Astrocyte of the cerebellum (primary cell): ENCODE measurements around the gene HOXD12.

Experiments used
- DNase-seq: peaks from one replicate; pipeline ENCODE4 v3.0.0-alpha.2; 2011; ENCODE audit warnings: low read depth
- H3K4me3 ChIP-seq: 2 replicates; pipeline ENCODE4 v1.5.1; 2011; ENCODE audit warnings: mild to moderate bottlenecking, low read depth, low read length, moderate library complexity
- in situ Hi-C: cut with HindIII; loops from 2 replicates; pipeline ENCODE4 v1.10.0; 2017; ENCODE audit warnings: low sequenced_read_pairs
- TF ChIP-seq, protein P1 (sequence below): IDR thresholded peaks from 2 replicates; pipeline ENCODE4 v1.5.1; 2012; ENCODE audit warnings: low read length, low read depth, moderate library complexity, mild to moderate bottlenecking; ENCODE audit errors: missing control alignments

HOXD12 gene

DNA sequence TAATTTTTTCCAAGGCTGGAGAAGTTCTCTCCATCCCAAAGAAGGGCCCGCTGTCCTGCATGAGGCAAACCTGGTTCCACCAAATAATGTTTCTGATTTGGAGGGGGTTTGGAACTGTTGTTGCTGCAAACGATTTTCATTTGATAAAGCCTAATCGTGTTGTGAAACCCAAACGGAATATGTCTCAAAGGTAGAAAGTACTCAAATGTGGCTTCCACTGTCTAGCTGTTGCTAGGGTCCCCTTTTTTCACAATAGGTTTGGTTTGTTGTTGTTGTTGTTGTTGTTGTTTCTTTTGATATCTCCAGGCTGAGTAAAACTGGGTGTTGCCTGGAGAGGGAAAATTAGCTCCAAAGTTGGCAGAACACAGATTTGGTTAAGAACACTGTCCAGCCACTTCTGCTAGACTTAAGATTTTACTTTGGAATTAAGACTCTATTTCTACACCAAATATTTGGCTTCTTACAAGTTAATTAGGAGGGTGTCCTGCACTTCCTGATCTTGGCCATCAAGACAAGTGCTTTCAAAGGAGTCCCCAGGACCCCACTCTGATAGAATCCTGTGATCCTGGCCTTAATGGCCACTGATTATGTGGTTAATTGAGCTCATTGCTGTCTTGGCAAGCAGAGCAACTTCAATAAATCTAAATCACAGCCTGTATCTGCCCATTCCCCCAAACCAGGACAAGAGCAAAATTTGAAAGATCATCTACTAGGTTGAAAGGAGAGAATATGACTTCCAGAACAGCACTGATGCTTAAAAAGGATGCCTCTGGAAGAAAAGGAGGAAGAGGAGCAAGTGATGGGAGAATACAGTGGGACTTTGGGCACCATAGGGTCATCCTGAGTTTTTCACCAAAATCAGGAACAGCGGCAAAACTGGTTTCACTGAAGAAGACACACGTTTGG, 10.4 kb upstream of the HOXD12 start:
- H3K4me3 ChIP-seq: no peak overlapping the region
- DNase-seq: no peak
- in situ Hi-C loops: loop anchor here (25.0 kb wide), 1 partner anchor 1177 kb away; no protein-coding TSS in a partner anchor
- TF ChIP-seq, protein P1, sequence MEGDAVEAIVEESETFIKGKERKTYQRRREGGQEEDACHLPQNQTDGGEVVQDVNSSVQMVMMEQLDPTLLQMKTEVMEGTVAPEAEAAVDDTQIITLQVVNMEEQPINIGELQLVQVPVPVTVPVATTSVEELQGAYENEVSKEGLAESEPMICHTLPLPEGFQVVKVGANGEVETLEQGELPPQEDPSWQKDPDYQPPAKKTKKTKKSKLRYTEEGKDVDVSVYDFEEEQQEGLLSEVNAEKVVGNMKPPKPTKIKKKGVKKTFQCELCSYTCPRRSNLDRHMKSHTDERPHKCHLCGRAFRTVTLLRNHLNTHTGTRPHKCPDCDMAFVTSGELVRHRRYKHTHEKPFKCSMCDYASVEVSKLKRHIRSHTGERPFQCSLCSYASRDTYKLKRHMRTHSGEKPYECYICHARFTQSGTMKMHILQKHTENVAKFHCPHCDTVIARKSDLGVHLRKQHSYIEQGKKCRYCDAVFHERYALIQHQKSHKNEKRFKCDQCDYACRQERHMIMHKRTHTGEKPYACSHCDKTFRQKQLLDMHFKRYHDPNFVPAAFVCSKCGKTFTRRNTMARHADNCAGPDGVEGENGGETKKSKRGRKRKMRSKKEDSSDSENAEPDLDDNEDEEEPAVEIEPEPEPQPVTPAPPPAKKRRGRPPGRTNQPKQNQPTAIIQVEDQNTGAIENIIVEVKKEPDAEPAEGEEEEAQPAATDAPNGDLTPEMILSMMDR: no peak

DNA sequence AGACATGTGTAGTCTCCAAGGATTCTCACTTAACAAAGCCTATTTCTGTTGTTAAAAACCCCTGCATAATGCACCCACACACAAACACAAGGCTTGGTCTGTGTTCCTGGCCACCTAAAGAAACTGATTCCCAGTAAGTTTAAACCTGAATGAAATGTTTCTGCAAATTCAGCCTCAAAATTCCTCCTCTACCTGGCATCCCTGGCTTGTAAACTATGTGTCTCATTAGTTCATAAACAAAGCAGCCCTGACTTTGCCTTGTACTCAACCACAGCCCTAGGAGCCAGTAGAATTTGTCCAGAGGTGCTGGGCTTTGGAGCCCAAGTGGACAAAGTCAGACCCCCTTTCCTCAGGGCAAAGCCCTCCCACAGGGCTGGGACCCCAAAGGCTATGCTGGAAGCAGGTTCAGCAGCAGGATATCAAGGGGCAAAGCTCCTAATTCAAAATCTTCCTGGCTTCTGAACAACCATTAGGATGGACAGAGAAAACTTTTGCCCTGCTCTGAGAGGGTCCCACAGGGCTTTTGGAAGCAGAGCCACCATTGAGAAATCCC, 9.7 kb upstream of the HOXD12 start:
- no peak overlapping the region for H3K4me3 ChIP-seq
- in situ Hi-C loops: loop anchor here (5.0 to 25.0 kb wide), 2 partner anchors 718 to 1178 kb away; no protein-coding TSS in a partner anchor
- no peak for DNase-seq
- TF ChIP-seq, protein P1: no peak

DNA sequence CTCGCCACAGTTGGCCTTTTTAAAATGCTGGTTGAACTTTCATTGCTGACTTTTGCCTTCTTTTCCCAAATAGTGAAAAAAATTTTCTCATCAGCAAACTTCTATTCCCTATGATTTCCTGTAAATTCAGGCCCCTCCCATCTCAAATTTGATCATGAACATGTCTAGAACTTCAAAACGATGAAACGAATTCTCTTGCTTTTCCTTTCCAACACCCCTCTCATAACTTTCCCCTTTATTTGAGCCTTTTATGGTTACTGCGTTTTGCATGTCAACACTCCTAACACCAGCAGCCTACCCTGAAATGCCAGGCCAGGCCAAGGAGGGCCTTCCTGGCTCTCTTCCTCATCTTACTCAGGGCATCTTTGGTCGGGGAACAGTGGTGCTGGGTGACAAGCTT, 8.7 kb upstream of the HOXD12 start:
- in situ Hi-C loops: loop anchor here (5.0 to 25.0 kb wide), 2 partner anchors 719 to 1179 kb away; no protein-coding TSS in a partner anchor
- TF ChIP-seq, protein P1: no peak
- no peak for DNase-seq
- no peak overlapping the region for H3K4me3 ChIP-seq

DNA sequence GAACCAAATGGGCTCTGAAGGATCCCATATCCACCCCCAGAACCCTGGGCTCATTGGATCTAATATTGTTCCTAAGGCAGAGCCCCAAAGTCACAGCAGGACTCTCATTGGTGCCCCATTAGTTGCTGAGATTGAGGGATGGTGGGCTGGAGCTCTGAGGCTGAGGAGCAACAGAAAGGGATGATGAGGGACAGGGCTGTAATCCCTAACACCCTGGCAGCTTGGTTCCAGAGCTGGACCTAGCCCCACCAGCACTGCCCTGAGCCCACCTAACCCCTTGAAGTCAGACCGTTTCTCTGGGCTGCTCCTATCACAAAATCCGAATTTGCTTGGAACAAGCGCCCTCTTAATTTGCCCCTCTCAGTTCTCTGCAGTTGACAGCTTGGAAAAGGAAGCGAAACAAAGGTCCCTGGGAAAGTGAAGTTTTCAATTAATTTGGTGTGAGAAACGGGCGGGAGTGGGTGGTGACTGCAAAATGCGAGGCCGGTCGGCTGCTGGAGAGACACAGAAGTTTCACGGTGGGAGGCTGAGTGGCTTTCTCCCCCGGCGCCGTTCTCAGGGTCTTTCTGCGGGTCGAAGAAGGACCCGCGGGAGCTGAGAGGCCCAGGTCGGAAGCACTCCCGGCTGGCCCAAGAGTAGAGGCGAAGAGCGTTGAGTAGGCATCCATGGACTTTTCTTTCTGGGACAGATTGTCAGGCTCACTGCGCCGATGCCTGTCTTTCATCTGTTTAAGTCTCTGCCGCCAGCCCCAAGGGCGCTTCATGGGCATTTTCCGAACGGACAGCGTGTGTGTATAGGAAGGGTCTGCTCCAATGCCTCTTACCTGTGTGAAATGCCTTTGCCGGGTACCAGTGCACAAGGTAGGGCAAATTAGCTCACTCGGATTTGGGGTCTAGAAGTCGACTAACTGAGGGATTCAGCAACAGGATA, 8.0 kb upstream of the HOXD12 start:
- TF ChIP-seq, protein P1: no peak
- no peak overlapping the region for H3K4me3 ChIP-seq
- DNase-seq: no peak
- in situ Hi-C loops: loop anchor here (5.0 to 25.0 kb wide), 2 partner anchors 719 to 1179 kb away; no protein-coding TSS in a partner anchor

DNA sequence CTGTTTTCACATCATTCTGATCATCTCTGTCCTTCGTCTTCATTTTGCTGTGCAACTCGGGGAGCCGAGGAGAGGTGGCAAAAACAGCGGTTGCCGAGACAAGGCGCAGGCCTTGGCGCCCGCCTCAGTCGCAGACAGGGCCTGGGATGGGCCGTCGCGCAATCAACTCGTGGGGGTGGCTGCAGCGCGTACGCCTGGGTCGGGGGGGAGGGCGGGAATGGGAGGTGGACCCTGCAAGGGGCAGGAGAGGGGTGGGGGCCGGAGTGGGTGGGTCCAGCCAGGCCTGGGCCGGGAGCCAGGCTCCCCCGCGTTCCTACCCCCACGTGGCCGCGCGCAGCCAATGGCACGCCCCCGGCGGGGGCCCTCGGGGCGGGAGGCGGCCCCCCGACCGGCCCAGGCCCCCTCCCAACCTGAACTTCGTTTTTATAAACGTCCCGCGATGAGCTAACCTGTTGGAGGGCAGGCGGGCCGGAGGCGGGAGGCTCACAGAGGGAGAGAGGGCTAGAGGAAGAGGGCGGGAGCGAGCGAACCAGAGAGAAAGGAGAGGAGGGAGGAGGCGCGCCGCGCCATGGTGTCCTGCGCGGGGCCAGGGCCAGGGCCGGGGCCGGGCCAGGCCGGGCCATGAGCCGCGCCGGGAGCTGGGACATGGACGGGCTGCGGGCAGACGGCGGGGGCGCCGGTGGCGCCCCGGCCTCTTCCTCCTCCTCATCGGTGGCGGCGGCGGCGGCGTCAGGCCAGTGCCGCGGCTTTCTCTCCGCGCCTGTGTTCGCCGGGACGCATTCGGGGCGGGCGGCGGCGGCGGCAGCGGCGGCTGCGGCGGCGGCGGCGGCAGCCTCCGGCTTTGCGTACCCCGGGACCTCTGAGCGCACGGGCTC, 7.1 kb upstream of the HOXD12 start, which contains the start of gene HOXD13:
Gene HOXD13 (plus strand): TSS at position 452 of the 875 bp plus-strand sequence. CDS start 170 bp downstream, at position 622.
- no peak for DNase-seq
- in situ Hi-C loops: loop anchor here (5.0 to 25.0 kb wide), 2 partner anchors 720 to 1180 kb away; no protein-coding TSS in a partner anchor
- TF ChIP-seq, protein P1: no peak
- H3K4me3 ChIP-seq: no peak within 1 kb of the TSS
